Suppressor macrophage treated with lipopolysaccharide for 1 hour (primary cell): Measurements from ENCODE around the gene S1PR4.
A peak's percentile ranks its signal among the peaks of the same experiment; 100 is the strongest.

Source experiments
- DNase-seq, 3 donors: peaks; one replicate each; pipeline ENCODE4 v3.0.0-alpha.2; 2020 to 2022

Gene S1PR4

GRCh38 chr19:3224346-3225168 is 46.0 kb downstream of the S1PR4 start, which contains the start of gene CELF5:
CELF5 (plus strand) TSS chr19:3224661; CDS start chr19:3224740, 79 bp downstream.
- peak; percentile 40 to 82 (median 62) for DNase-seq

DNA sequence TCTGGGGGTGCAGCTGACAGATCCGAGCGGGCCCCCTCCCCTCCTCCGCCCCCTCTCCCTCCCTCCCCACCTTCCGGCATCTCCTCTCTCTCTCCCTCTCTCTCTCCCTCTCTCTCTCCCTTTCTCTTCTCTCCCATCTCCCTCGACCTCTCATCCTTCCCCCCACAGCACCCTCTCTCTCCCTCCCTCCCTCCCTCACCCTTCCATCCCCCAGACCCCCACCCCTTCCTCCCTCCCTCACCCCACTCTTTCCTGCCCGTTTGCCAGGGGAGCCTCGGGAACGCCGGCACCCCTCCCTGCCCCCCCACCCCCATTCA is 46.6 kb downstream of the S1PR4 start:
- DNase-seq, result no peak

- DNase-seq, result no peak
Observed at GRCh38 chr19:3225677-3226093, 47.1 kb downstream of the S1PR4 start.

GRCh38 chr19:3227054-3227626 is 48.6 kb downstream of the S1PR4 start:
- no peak for DNase-seq

GRCh38 chr19:3229346-3229743 is 50.8 kb downstream of the S1PR4 start:
- no peak for DNase-seq
